Mammary epithelial cell (primary cell): ENCODE data around the gene DRG2.

Experiments used
- CTCF ChIP-seq, 2 donors: IDR thresholded peaks in 1 of 2; conservative IDR thresholded peaks in 1 of 2; 2 replicates each; pipeline ENCODE4 v1.5.1; 2011 to 2012; ENCODE audit warnings: inconsistent platforms in 2 of 2, low read length in 2 of 2, mild to moderate bottlenecking in 2 of 2, control low read depth in 1 of 2, low read depth in 1 of 2; ENCODE audit not compliant: insufficient read depth in 1 of 2; ENCODE audit errors: extremely low read depth in 1 of 2
- EZH2 ChIP-seq: IDR thresholded peaks from 2 replicates; pipeline ENCODE4 v1.6.1; 2012; ENCODE audit warnings: low read length, inconsistent platforms, borderline replicate concordance

GRCh38 chr17:18124345-18125126, 36.8 kb downstream of the DRG2 start:
- TF ChIP-seq CTCF (conservative IDR thresholded peaks at IDR 0.05 in 1 of 2, IDR thresholded peaks at IDR 0.05 in 1 of 2; ENCODE audit: extremely low read depth in 1 of 2, insufficient read depth in 1 of 2, low read depth in 1 of 2, low read length in 2 of 2) (no peak), EZH2 (no peak)
